Tibial nerve (tissue), 4 donors: ENCODE measurements around the gene APBA1.

Experiments
- CTCF ChIP-seq, 5 experiments: fragments of 200-600 bp in 3 of 5; fragments of 450-650 bp in 2 of 5; sonication (generic) in 3 of 5; IDR thresholded peaks; one replicate each; pipeline ENCODE4 v1.5.1; 2016 to 2019; ENCODE audit warnings: antibody characterized with exemption in 5 of 5, mild to moderate bottlenecking in 3 of 5, moderate library complexity in 2 of 5
- EP300 ChIP-seq, 2 donors: sonication (generic); formaldehyde crosslinking; IDR thresholded peaks; one replicate each; pipeline ENCODE4 v1.6.1; 2017; ENCODE audit warnings: antibody characterized with exemption in 2 of 2, mild to moderate bottlenecking in 1 of 2

GRCh38 chr9:69602773-69603172 is 69.4 kb downstream of the APBA1 start:
- TF ChIP-seq CTCF (IDR thresholded peaks at IDR 0.05) = no peak
- no peak for TF ChIP-seq EP300 (IDR thresholded peaks at IDR 0.05)
